GM12892 (cell line): Measurements from ENCODE around the gene TJP2.

ENCODE experiments used
- POLR2A ChIP-seq: IDR thresholded peaks from 2 replicates; pipeline ENCODE4 v1.6.1; 2011; ENCODE audit warnings: low read depth, low read length, control low read depth
- POLR2AphosphoS5 ChIP-seq: IDR thresholded peaks from 2 replicates; pipeline ENCODE4 v1.6.1; 2011; ENCODE audit warnings: low read depth, low read length, control low read depth

- TF ChIP-seq POLR2A: no peak
- no peak for TF ChIP-seq POLR2AphosphoS5
These were observed 149.8 kb downstream of the TJP2 start for GRCh38 chr9:69323861-69324260.
